SHP77 treated with DMSO at 0.1 percent for 48 hours (cell line): ENCODE measurements around the gene SMIM27.

Source experiments
- DNase-seq: peaks from one replicate; lab custom pipeline; 2025; lab: John Stamatoyannopoulos, UW

The SMIM27 gene

DNA sequence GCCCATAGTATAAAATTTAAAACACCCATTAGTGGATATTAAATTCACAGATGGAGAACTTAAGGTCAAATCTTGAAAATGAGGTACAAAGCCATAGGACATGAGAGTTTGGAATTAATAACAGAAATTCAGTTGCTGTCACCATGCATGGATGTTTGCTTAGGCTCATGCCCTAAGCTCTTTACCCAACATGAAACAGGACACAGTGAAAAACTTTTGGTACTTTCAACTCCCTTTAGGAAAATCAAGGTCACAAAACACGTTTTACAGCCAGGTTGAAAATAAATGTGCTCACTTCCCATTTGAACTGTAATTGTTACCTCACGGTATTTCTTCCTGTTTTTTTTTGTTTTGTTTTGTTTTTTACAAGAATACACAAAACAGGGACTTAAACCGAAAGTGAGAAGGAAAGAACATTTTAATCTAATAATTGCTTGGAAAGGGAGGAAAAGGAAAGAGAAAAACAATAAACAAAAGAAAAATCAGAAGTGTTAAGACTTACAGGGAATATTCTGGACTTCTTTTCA is 6.3 kb downstream of the SMIM27 start:
- no peak for DNase-seq

DNA sequence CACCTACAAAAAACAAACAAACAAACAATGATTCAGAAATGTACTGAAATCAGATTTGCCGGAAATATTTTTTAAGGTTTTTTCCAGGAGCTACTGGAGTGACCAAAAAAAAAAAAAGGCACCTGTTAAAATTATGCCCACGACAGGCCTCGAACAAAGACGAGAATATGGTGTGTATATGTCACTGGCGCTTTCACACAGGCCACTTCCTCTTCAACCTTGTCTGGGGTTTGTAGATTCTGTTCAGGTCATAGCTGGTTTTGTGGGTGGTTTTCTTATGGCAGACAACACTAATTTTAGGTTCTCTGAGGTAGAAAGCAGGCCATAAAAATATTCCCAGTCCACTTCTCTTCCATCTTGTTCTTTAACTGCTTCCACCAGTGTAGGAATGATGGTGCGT is 13.8 kb downstream of the SMIM27 start:
- DNase-seq: no peak

DNA sequence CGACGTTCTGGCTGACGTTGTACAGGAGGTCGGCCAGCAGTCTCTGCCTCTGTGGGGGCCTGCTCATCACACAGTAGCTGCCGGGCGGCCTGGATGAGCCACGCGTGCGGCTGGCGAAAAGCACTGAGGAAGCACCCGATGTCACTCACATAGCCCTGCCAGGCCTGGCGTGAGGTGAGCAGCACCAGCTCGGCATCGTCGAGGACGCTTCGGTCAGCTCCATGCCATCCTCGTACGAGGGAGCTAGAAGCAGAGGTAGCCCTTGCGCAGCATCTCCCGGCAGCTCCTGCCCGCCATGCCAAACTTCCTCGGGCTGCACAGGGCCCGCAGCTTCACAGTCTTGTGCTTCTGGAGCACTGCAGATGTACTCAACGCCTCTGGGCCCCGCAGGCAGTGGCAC is 14.6 kb downstream of the SMIM27 start:
- no peak for DNase-seq

DNA sequence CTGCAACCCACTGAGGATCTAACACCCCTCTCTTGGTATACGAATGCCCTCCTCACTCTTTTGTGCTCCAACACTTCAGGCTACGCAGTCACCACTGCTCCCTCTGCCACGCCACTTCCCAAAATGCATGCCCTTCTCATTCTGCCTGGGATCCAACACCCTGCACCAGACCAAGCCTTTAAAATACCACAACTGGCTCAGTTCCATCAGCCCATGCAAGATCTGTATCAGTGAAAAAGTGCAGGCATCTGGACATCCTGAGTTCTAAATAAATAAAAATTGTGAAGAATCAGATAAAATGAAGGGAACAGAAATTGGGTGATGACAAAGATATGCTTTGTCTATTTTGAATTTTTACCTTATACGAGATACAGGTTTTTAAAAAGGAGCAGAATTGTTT is 18.1 kb downstream of the SMIM27 start:
- no peak for DNase-seq

DNA sequence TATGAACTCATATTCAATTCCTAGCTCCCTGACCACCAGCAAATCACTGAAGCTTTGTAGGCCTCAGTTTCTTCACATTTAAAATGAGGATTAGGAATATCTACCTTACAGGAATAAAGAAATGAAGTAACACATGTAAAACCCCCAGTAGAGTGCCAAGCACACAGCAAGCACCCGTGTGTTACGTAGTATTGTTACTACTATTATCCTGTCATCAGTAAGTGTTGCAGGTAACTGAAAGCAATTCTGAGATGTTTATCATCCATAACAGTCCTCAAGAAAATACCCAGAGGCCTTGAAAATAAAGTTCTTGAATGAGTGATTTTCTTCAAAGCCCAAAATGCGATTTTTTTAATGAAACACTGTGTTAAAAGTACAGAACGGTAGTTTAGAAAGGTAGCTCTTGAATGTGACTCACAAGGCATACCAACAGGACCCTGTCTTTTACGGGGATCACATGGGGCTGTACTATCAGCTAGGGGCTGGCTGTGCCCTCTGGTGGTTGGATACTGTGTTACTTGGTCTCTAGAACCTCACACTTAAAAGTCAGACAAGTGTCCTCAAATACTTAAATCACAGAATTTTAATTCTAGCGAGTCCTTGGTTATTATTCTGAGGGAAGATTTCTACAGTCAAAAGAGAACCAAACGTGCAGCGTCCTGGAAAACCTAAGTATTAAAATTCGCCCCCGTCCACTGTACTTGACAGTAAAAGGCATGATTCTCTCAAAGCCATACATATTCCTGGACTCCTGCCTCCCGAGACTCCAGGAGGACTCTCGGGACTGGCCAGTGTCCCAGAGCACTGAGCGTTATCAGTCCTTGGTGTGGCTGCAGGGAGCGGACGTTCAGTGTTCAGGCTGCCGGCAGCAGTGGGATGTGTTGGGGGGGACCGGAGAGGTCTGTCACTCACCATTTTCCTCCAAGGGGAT is 20.1 kb downstream of the SMIM27 start:
- DNase-seq: no peak

DNA sequence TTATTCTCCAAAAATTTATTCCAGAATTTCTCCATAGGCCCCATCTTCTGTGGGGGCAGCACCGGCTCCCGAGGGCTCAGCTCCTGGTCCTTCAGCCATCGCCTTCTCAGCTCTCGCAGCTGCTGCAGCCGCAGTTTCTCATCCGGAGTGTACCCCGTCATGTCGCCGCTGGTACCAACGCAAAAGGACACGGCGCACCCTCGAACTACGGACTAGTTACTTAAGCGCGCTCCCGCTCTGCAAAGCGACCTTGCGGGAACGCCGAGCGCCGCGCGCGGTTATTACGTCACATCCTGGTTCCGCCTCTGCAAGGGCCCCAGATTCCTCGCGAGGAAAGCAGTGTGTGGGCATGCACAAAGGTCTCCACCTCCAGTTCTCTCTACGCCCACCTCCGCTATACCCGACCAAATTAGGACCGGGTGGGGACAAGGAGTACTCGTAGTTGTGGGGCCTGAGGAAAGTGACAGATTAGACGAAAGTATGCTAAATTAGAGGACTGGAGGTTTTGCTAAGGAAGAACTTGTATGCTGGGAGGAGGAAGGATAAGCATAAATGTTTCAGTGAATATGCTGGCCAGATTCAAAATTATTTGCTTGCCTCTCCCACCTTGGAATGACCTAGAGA is 20.9 kb downstream of the SMIM27 start, which contains the start of gene NDUFB6:
Gene NDUFB6 (minus strand): TSS at position 260 of the 624 bp plus-strand sequence. CDS start 99 bp downstream, at position 161.
- peak; percentile 73 for DNase-seq

DNA sequence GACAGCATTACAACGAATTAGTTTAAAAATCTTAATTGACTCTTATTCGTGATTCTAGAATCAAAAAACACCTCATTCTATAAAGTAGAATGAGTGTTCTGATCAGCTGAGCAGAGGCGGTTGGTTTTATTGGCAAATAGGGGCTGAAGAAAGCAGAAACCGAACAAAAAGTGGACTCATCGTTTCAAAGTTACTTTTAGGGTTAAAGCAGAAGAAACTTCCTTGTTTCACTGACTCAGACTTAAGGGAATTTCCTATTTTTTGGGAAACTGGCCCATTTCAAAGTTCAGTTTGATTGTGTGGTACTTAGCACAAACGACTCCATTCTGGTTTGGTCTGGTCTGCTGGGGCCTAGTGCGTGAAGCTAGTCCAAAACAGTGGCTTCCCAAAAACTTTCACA is 21.7 kb downstream of the SMIM27 start:
- no peak for DNase-seq

DNA sequence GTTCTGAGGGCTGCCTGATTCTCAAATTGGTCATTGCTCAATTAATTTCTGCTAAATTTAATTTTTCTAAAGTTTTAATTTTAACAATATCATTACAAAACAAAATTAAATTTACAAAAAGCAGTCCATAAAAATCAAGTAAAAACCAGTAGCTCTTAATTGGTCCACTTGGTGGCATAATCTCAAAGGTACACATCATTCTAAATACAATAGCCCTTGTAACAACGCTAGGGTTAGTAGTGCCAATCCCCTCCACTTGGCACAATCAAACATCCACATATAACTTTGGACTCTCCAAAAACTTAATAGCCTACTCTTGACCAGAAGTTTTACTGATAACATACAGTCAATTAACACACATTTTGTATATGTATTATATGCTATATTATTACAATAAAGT is 22.7 kb downstream of the SMIM27 start:
- DNase-seq: no peak

DNA sequence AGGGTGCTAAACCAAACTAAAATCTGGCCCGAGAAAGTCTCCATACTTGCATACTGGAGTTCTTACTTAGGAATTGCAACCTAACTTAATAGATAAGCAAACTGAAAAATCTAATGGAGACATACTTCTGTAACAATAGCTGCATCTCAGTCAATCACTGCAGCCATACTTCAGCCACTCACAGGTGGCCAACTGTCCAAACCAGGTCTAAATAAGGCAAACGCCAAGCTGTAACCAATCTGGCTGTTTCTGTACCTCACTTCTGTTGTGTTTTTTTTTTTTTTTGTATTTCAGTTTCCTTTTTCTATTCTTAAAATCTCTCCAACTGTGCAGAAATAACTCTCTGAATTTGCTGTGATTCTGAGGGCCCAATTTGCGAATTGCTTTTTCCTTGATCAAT is 25.2 kb downstream of the SMIM27 start:
- no peak for DNase-seq

DNA sequence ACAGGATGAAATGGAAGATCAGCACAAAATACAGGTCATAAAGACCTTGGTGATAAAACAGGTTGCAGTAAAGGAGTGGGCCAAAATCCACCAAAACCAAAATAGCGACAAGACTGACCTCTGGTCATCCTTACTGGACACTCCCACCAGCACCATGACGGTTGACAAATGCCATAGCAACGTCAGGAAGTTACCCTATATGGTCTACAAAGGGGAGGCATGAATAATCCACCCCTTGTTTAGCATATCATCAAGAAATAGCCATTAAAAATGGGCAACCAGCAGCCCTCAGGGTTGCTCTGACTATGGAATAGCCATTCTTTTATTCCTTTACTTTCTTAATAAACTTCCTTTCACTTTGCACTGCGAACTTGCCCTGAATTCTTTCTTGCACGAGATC is 26.8 kb downstream of the SMIM27 start:
- DNase-seq: no peak

DNA sequence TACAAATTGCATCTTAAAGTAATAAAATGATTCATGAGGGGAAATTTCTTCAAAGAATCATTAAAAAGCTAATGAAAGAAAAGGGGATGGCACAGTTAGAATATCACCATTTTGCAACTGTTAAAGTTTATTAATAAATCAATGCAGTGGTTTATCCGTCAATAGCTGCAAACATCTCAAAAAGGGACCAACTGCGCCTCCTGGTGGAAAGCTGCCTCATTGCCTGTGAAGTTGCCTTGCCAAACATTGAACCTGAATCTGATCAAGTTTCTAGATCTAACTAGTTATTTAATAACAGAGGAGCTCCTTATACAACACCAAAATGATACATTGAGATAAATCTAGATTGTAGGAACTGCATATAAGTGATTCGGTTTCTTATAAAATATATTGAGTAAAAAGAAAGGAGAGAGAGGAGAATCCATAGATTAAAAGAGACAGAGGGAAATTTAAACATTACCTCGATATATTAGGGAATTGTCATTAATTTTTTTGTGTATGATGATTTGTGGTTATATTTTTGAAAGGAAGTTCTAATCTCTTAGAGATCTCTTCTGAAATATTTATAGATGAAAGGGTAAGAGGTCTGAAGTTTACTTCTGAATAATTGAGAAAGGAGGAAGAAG is 27.7 kb downstream of the SMIM27 start:
- no peak for DNase-seq

DNA sequence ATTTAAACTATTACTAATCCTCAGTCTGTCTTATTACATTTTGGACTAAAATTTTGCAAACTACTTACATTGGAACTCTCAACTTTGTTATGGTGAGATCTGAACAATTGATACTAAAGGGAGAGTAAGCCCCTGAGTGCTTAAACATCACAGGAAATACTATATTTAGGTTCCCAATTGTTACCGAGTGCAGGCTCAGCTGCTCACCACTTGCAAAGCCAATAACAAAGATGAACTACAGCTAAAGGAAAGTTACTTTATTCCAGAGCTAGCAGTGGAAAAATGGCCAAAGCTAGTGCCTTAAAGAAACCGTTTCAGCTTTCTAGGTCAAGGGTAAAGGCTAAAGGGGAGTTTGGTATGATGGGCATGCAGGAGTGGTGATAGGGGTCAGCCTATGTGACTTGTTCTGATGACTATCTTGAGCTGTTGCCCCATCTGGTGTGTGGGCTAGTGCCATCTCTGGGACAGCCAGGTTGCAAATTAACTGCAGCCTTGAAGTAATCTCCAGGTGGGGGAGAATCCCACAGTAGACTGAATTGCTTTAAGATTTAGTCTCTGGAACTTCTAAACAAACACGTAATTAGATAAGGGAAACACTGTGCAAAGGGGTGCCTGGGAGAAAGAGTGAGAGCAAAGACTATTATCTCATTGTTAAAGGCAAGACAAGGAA is 28.6 kb downstream of the SMIM27 start:
- DNase-seq: no peak

DNA sequence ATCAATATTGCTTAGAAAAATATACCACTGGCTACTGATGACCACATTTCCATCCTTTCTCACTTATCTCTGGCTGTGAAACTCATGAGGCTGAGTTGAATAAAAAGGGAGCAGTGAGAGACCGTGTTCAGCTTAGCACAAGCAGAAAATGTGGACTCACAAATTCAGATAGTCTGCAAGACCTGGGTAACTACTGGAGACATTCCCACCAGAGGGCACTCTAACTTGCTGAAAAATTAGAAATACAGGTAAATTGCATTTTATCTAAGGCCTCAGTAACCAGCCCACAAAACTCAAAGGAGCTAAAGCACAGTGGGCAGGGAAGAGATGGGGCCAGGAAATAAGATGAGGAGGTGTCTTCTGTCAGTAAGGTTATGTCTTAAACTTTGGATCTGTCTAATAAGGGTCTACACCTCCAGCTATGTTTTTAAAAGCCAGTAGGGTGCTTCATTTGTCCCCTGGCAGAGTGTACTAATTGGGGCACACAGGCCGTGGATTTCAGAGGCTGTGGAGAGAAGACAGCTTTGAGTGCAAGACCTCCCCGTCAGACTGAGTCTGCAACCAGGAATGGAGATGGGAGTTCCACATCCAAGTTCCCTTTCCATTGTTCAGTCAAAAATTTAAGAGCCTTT is 29.5 kb downstream of the SMIM27 start:
- no peak for DNase-seq

DNA sequence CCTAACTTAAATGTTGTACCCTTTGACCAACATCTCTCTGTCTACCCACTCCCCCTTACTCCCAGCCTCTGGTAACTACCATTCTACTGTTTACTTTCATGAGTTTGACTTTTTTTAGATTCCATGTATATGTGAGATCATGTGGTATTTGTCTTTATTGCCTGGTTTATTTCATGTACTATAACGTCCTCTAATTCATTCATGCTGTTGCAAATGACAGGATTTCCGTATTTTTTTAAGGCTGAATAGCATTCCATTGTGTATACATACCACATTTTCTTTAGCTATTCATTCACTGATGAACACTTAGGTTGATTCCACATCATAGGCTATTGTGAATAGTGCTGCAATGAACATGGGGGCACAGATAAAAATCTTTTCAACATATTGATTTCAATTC is 32.7 kb downstream of the SMIM27 start:
- DNase-seq: no peak

DNA sequence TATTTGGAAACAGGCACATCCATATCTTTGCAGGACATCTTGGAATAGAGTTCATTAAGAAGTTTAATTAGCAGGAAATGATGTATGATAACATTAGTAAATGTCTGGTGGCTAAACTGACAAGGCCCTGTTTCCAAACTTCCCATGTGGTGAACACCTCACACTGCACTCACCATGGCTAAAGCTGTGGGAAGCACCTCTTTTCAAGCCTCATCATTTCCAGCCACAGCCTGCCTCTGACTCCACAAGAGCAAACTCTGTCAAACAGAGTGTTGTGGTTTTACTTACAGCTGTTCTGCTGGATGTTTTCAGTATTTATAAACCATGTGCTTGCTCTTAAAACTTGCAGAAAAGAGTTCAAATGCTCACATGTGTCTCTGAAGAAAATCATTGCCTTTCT is 35.8 kb downstream of the SMIM27 start:
- DNase-seq: no peak

DNA sequence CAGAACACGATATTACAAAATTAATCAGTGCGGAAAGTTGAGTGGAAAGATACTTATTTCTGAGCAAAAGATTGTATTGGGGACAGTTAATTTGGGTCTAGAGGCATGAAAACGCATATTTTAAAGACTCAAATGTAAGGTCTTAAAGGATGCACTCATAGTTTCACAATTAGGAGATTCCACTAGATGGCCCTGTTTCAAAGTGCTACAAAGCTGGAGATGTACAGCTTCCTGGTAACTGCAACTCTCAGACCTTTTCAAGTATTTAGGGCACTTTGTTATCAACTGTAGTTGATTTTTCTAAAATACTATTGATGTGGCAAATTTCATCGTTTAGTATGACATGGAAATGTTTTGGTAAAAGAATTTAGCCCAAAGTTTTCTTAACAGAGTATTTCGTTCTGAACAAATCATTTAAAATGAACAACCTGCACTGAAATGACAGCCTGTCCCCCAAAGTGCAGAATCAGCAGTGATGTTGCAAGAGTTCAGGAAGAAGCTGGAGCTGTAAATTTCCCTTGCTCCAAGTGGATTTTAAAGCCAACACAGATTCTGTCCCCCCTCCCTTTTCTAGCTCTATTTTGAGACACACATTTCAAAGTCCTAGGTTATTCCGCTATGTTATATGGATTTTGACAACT is 37.1 kb downstream of the SMIM27 start:
- DNase-seq: no peak

DNA sequence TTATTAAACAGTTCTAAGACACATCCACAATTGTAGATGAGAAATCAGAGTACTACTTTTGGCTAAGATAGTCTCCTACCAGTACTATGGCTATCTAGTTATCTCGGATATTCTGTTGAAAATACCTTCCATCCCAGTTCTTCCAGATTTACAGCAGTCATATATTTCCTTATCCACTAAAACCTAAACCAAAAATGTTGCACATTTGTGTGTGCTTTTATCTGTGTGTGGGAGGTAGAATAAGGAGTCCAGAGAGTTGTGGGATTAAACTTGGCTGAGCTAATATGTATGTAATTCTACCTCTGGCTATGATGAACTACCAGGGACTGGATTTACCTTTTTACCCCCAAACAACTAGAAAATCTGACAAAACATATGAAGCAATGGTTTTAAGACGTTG is 38.3 kb downstream of the SMIM27 start:
- no peak for DNase-seq

DNA sequence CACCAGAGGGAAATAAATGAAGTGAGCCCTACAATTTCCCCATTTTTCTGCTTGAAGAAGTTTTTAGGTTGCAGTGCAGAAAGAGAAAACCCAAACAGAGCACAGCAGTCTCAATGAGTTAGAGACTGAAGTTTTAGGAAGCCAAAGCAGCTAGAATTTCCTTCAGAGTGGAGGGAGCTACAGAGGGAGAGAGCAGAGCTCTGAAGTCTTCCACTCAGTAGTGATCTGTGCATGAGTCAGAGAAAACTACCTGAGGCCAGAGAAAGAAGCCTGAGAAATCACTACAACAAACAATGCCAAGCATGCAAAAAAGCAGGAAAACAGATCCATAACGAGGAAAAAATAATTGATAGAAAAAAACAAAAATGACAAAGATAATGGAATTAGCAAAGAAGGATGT is 38.8 kb downstream of the SMIM27 start:
- no peak for DNase-seq

DNA sequence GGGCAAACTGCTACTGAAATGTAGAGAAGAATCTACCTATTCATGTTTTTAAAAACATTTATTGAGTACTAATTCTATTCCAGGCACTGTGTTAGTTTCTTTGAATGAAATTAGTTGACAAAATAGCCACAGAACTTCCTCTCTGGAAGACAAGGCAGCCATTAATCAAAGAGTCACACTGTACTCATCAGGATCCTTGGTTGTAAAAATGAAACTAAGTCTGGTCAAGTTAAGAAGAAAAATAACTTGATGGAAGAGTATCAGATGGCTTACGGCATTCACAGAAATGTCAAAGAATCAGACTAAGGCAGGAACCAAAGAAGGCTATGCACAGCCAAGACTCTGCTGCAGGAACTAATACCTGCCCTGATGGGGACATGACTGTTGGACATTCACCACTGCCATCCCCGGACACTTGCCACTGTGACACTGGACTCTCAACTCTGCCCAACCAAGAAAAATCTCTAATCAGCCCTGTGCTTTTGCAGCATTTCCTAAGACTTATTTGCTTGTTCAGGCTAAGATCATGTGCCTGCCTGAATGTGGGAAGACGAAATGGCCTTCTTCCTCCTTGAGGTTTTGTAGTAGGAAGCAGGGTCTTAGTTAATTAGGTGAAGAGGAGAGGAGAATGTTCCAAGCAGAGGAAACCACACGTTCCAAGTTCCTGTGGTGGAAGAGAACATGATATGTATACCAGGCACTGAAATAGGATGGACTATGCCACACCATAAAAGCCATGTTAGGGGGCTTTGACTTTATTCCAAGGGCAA is 44.2 kb downstream of the SMIM27 start:
- no peak for DNase-seq

DNA sequence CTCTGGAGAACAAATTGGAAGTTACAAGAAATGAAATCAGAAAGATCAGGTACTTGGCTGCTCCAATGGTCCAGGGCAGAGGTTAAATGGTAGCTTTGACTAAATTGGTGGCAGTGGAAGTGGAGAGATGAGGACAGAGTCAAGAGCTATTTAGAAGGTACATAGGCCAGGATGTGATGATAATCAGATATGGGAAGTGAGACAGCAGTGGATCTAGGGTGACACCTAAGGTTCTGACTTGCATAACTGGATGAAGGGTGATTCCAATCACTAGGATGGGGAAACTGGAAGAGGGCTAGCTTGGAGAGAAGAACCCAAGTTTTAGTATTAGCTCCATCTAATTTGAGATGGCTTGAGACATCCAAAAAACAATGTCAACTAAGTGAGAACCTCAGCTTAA is 44.8 kb downstream of the SMIM27 start:
- DNase-seq: no peak
